GM19395 (cell line): ENCODE data around the gene RGL2.
A peak's percentile ranks its signal among the peaks of the same experiment; 100 is the strongest.

ENCODE experiments used
- ATAC-seq: cut with Tn5 transposase; IDR thresholded peaks from one replicate; pipeline ENCODE4 v1.9.1; 2021; ENCODE audit warnings: mild to moderate bottlenecking, moderate library complexity; ENCODE audit not compliant: unreplicated experiment

Gene RGL2

DNA sequence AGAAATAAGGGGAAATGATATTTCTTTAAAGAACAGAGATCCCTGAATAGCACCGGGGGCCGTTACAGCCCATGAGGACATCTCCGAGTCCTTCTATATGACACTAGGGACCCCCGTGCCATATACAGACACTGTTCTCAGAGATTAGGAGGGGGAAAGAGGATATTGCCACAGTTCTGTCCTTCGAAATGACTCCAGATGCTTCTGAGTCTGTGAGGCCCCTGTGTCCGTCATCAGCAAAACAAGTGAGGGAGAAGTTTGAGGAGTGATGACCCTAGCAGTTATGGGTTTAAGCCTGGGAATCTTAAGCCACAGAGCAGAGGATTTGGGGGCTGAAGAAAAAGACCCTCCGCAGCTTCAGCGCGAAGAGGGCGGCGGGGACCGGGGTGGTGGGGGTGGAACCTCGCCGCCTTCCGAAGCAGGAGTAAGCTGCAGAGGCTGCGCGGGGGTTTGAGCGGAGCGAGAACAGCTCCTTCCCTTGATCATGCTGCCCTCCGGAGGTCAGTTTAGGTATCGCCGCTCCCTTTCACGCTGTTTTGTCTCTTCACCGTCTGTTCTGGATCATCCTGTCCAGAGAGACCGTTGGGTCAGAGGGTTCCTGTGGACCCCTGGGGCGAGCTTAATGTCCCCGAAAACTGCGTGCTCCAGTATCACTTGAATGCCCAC lies 50.6 kb downstream of the RGL2 start:
- peak; percentile 49 for ATAC-seq

DNA sequence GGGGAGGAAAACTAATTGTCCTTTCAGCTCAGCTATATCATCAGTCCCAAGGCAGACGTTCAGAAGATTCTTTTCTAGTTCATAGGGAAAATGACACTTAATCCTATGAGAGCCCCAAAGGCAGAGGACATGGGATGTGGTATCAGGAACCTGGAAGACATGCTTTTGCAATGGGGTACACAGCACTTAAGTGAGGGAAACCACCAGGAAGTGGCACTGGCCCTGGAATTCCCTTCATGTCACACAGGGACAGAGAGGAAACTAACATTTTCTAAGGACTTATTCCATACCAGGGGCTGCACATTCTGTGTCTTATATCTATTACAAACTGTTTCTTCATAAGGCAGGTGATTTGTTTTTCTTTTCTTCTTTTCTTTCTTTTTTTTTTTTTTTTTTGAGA lies 55.3 kb downstream of the RGL2 start:
- no peak for ATAC-seq

DNA sequence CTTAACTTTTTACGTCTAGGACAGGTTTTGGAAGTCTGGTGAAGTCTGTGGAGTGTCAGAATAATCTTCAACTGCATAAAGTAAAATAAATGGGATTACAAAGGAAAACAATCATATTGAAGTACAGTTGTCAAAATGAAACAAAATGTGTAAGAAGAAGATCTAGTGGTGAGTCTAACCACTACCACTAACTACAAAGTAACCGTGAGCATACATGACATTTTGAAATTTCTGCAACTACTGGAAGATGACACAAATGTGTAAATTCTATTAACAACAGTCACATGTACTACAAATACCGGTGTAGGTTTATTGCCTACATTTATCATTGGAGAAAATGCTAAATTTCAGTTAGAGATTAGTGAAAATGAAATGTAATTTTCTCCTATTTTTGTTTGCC lies 56.8 kb downstream of the RGL2 start:
- ATAC-seq, result no peak
